ENCODE data around the gene RAB7B. TPM values are rescaled to one million over a fixed set of nuclear protein-coding genes. Genes with fewer than 3 reads are reported as not detected.

The RAB7B gene
- total and polyA plus RNA-seq, 2 of the 13 experiments (the other 11 are each of a cell fraction or from before 2014, with no cell fraction given): 0.05 to 0.46 TPM

GRCh38 chr1:205974712-205975111, 28.5 kb downstream of the RAB7B start:
- ATAC-seq: no peak
- BruUV-seq (replicated peaks): no TSS peak
- CTCF ChIA-PET (ENCODE audit: low intra/inter-chr PET ratio, low total read pairs): no interaction called here
- DNase-seq (ENCODE audit: low spot score): no peak
- no peaks in the 10 kb centered on the region for H4K20me1 ChIP-seq (ENCODE audit: insufficient read depth, low read length)
- intact Hi-C loops (cut with micrococcal nuclease; ENCODE audit: unreplicated experiment): no loop called here
- no peaks in the 10 kb centered on the region for H3K9me3 ChIP-seq (ENCODE audit: low read length)
- no peak overlapping the region for H2AFZ ChIP-seq (ENCODE audit: low read length)
- no peaks in the 10 kb centered on the region; a peak in 1 of 5 replicates for H3K36me3 ChIP-seq (replicated peaks in 1 of 2; ENCODE audit: control insufficient read depth in 1 of 2, insufficient read depth in 2 of 2, low read length in 2 of 2)
- no peak overlapping the region for H3K9ac ChIP-seq (ENCODE audit: insufficient read depth, low read depth, low read length)
- TF ChIP-seq ATF7 (IDR thresholded peaks at IDR 0.05): peak; percentile 11; the same call in 1 of the 2 replicates
- no peak for TF ChIP-seq ATF7 (CRISPR knock-in tag; IDR thresholded peaks at IDR 0.05)
- no peak for TF ChIP-seq CTCF (CRISPR knock-in tag; IDR thresholded peaks at IDR 0.05)
- TF ChIP-seq, protein P1, sequence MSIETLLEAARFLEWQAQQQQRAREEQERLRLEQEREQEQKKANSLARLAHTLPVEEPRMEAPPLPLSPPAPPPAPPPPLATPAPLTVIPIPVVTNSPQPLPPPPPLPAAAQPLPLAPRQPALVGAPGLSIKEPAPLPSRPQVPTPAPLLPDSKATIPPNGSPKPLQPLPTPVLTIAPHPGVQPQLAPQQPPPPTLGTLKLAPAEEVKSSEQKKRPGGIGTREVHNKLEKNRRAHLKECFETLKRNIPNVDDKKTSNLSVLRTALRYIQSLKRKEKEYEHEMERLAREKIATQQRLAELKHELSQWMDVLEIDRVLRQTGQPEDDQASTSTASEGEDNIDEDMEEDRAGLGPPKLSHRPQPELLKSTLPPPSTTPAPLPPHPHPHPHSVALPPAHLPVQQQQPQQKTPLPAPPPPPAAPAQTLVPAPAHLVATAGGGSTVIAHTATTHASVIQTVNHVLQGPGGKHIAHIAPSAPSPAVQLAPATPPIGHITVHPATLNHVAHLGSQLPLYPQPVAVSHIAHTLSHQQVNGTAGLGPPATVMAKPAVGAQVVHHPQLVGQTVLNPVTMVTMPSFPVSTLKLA (IDR thresholded peaks at IDR 0.05): peak; percentile 24; the same call in 1 of the 2 replicates
- 0 out of 2 replicates have a peak, but pooled peaks have one; percentile 13 for TF ChIP-seq ZNF207 (IDR thresholded peaks at IDR 0.05; ENCODE audit: borderline replicate concordance)
- POLR2A ChIA-PET: no interaction called here
- H3K27ac ChIP-seq (ENCODE audit: extremely low read length, insufficient read depth, low read length): no peak overlapping the region
- no peak for FAIRE-seq
- peaks cover 13% of the 10 kb centered on the region for H3K4me1 ChIP-seq (ENCODE audit: insufficient read depth, low read length)
- in situ Hi-C loops (cut with HindIII; ENCODE audit: extremely low pct_ligation_motif_present, low pct_unique_long_range_greater_than_20kb): no loop called here
- H3K4me2 ChIP-seq (ENCODE audit: low read depth, low read length): no peak overlapping the region
- H3K4me3 ChIP-seq (replicated peaks in 1 of 3; ENCODE audit: insufficient read depth in 1 of 3, low read depth in 2 of 3, low read length in 3 of 3): no peak overlapping the region
- H3K79me2 ChIP-seq (ENCODE audit: insufficient read depth, low read length): no peaks in the 10 kb centered on the region
- peaks cover 3 to 12% of the 10 kb centered on the region in 2 experiments; a peak in 3 of 5 replicates for H3K27me3 ChIP-seq (ENCODE audit: control insufficient read depth in 1 of 2, insufficient read depth in 2 of 2, low read length in 2 of 2)
- WGBS (ENCODE audit: low lambda C conversion rate): 30% methylated on average over 3 of the region's 3 CpGs
